SK-N-SH (cell line): Measurements from ENCODE around the gene KAT6B. TPM values are rescaled to one million over a fixed set of nuclear protein-coding genes. Genes with fewer than 3 reads are reported as not detected.

Experiments used
- CTCF ChIA-PET: fragments of 300-600, 350-600 bp; formaldehyde crosslinking; extraction: SDS; loops from one replicate; lab custom pipeline; 2021; lab: Yijun Ruan, JAX
- POLR2A ChIA-PET: fragments of 350-600 bp; sonication (Branson Sonifier 250); formaldehyde crosslinking; extraction: SDS; loops from one replicate; lab custom pipeline; 2020; ENCODE audit warnings: antibody characterized with exemption, inconsistent platforms; lab: Yijun Ruan, JAX
- DNase-seq: peaks from one replicate; pipeline ENCODE4 v3.0.0; 2012
- H2AFZ ChIP-seq: fragments of 200-600 bp; sonication (generic); 2 replicates; pipeline ENCODE4 v1.8.1; 2016; ENCODE audit warnings: antibody characterized with exemption, mild to moderate bottlenecking, low read depth
- H3F3A ChIP-seq: fragments of 200-600 bp; sonication (generic); replicated peaks from 2 replicates; pipeline ENCODE3; 2016; ENCODE audit warnings: antibody characterized with exemption, mild to moderate bottlenecking; ENCODE audit not compliant: insufficient read depth
- H3K27ac ChIP-seq, 2 experiments: fragments of 200-500 bp in 1 of 2; fragments of 200-600 bp in 1 of 2; sonication (Bioruptor generic) in 1 of 2; sonication (generic), shearing (Covaris generic) in 1 of 2; 2 replicates each; pipeline versions ENCODE4 v1.5.1 to v1.6.1; 2014 to 2016; ENCODE audit warnings: low read depth in 2 of 2, inconsistent platforms in 1 of 2, low read length in 1 of 2, mild to moderate bottlenecking in 1 of 2, mixed read lengths in 1 of 2
- H3K27me3 ChIP-seq: fragments of 200-600 bp; sonication (generic), shearing (Covaris generic); 2 replicates; pipeline ENCODE4 v1.6.1; 2016; ENCODE audit warnings: mixed run types; ENCODE audit not compliant: insufficient read depth
- H3K36me3 ChIP-seq, 2 experiments: fragments of 200-500 bp in 1 of 2; fragments of 200-600 bp in 1 of 2; sonication (Bioruptor generic) in 1 of 2; sonication (generic) in 1 of 2; replicated peaks in 1 of 2; 2 replicates each; pipeline versions ENCODE3 to v1.5.1; 2014 to 2016; ENCODE audit warnings: low read length in 1 of 2, mild to moderate bottlenecking in 1 of 2; ENCODE audit not compliant: insufficient read depth in 2 of 2, control insufficient read depth in 1 of 2
- H3K4me1 ChIP-seq, 2 experiments: fragments of 200-500 bp in 1 of 2; fragments of 200-600 bp in 1 of 2; sonication (Bioruptor generic) in 1 of 2; sonication (generic), shearing (Covaris generic) in 1 of 2; 2 replicates each; pipeline versions ENCODE4 v1.5.1 to v1.6.1; 2014 to 2016; ENCODE audit warnings: low read depth in 1 of 2, low read length in 1 of 2, mixed run types in 1 of 2; ENCODE audit not compliant: insufficient read depth in 2 of 2, control insufficient read depth in 1 of 2
- H3K4me2 ChIP-seq: fragments of 200-600 bp; sonication (generic), shearing (Covaris generic); 2 replicates; pipeline ENCODE4 v1.6.1; 2017; ENCODE audit warnings: mixed run types
- H3K4me3 ChIP-seq, 2 experiments: fragments of 200-500 bp in 1 of 2; fragments of 200-600 bp in 1 of 2; sonication (Bioruptor generic) in 1 of 2; sonication (generic), shearing (Covaris generic) in 1 of 2; 2 replicates each; pipeline versions ENCODE4 v1.5.1 to v1.8.1; 2014 to 2016; ENCODE audit warnings: low read depth in 2 of 2, inconsistent platforms in 1 of 2, low read length in 1 of 2, mild to moderate bottlenecking in 1 of 2, mixed read lengths in 1 of 2, moderate library complexity in 1 of 2
- H3K79me2 ChIP-seq: fragments of 200-600 bp; sonication (generic); 2 replicates; pipeline ENCODE4 v1.8.1; 2017; ENCODE audit warnings: mild to moderate bottlenecking; ENCODE audit not compliant: insufficient read depth
- H3K9ac ChIP-seq: fragments of 200-600 bp; sonication (generic); 2 replicates; pipeline ENCODE4 v1.6.1; 2017; ENCODE audit warnings: mixed run types
- H3K9me2 ChIP-seq: fragments of 200-600 bp; sonication (generic); 2 replicates; pipeline ENCODE4 v1.6.1; 2017; ENCODE audit warnings: mixed run types
- H3K9me3 ChIP-seq: fragments of 200-600 bp; sonication (generic); 2 replicates; pipeline ENCODE4 v1.6.1; 2017; ENCODE audit warnings: mixed run types, mild to moderate bottlenecking, moderate library complexity
- H4K20me1 ChIP-seq: fragments of 200-600 bp; sonication (generic); 2 replicates; pipeline ENCODE4 v1.6.1; 2017; ENCODE audit warnings: mild to moderate bottlenecking, mixed run types; ENCODE audit not compliant: insufficient read depth
- CTCF ChIP-seq: fragments of 200-600 bp; sonication (generic); IDR thresholded peaks from 2 replicates; pipeline ENCODE4 v1.6.1; 2017; ENCODE audit warnings: antibody characterized with exemption, mild to moderate bottlenecking, moderate library complexity
- FOXM1 ChIP-seq: IDR thresholded peaks from 2 replicates; pipeline ENCODE4 v1.4.0; 2012; ENCODE audit warnings: low read depth, mild to moderate bottlenecking
- GABPA ChIP-seq: IDR thresholded peaks from 2 replicates; pipeline ENCODE4 v1.4.0; 2012; ENCODE audit warnings: low read depth, mild to moderate bottlenecking
- GATA2 ChIP-seq: sonication (generic); formaldehyde crosslinking; IDR thresholded peaks from 2 replicates; pipeline ENCODE4 v1.5.0; 2020; ENCODE audit warnings: mild to moderate bottlenecking, missing genetic modification reagents
- IRF3 ChIP-seq: fragments of 150-350 bp; IDR thresholded peaks from 2 replicates; pipeline ENCODE4 v1.6.1; 2016; ENCODE audit warnings: mild to moderate bottlenecking, low read depth, low read length
- JUND ChIP-seq: IDR thresholded peaks from 2 replicates; pipeline ENCODE4 v1.4.0; 2012
- MXI1 ChIP-seq: IDR thresholded peaks from 2 replicates; pipeline ENCODE4 v1.6.1; 2012; ENCODE audit warnings: mild to moderate bottlenecking, low read depth, low read length, improper control_type of control experiment
- PBX3 ChIP-seq: IDR thresholded peaks from 2 replicates; pipeline ENCODE4; 2012
- POLR2AphosphoS5 ChIP-seq: IDR thresholded peaks from 2 replicates; pipeline ENCODE4 v1.6.1; 2012; ENCODE audit warnings: low read depth, low read length
- RAD21 ChIP-seq: IDR thresholded peaks from 2 replicates; pipeline ENCODE4 v1.6.1; 2012; ENCODE audit warnings: mild to moderate bottlenecking, low read length
- RFX5 ChIP-seq: IDR thresholded peaks from 2 replicates; pipeline ENCODE4 v1.6.1; 2012; ENCODE audit warnings: mild to moderate bottlenecking, improper control_type of control experiment, low read length
- SIN3A ChIP-seq: IDR thresholded peaks from 2 replicates; pipeline ENCODE4 v1.6.1; 2012; ENCODE audit warnings: low read depth, mild to moderate bottlenecking, low read length, moderate library complexity, borderline replicate concordance
- SMC3 ChIP-seq: IDR thresholded peaks from 2 replicates; pipeline ENCODE4 v1.6.1; 2012; ENCODE audit warnings: low read depth, low read length, improper control_type of control experiment
- TCF12 ChIP-seq: IDR thresholded peaks from 2 replicates; pipeline ENCODE4 v1.4.0; 2012
- TEAD4 ChIP-seq: IDR thresholded peaks from 2 replicates; pipeline ENCODE4 v1.4.0; 2012; ENCODE audit warnings: mild to moderate bottlenecking, borderline replicate concordance; ENCODE audit not compliant: insufficient read depth
- USF2 ChIP-seq: fragments of 150-350 bp; IDR thresholded peaks from 2 replicates; pipeline ENCODE4 v1.6.1; 2017; ENCODE audit warnings: antibody characterized with exemption, low read length, low read depth, borderline replicate concordance
- YY1 ChIP-seq: IDR thresholded peaks from 2 replicates; pipeline ENCODE4 v1.4.0; 2012; ENCODE audit warnings: low read depth, mild to moderate bottlenecking
- WGBS: methylation state at CpG from one replicate; pipeline ENCODE4 v1.1.6; 2017; ENCODE audit warnings: low lambda C conversion rate; 5-methylcytosine and 5-hydroxymethylcytosine counted together
- polyA plus RNA-seq, 3 experiments: library from polyadenylated mRNA; depleted of rRNA; stranded (reverse); fragments of >200 nt; gene quantifications; 2 replicates each; pipeline ENCODE4 v1.2.3, GENCODE V29; 2012

Gene KAT6B
- polyA plus RNA-seq, 1 of the 3 experiments (the other 2 are of a cell fraction), result 4.3 TPM

- Histone ChIP-seq H3K27ac (no peak overlapping the region), H3K9ac (no peak overlapping the region), H3K79me2 (peaks cover 53% of the 10 kb centered on the region), H3F3A (no peaks in the 10 kb centered on the region), H2AFZ (no peak overlapping the region), H3K4me2 (no peak overlapping the region), H3K27me3 (no peaks in the 10 kb centered on the region), H3K4me1 (peaks cover 0 to 10% of the 10 kb centered on the region in 2 experiments; a peak in 2 of 4 replicates), H3K36me3 (no peaks in the 10 kb centered on the region), H3K9me2 (no peaks in the 10 kb centered on the region), H3K4me3 (no peak overlapping the region), H3K9me3 (no peaks in the 10 kb centered on the region), H4K20me1 (peaks cover 35% of the 10 kb centered on the region)
- CTCF ChIA-PET, result interaction anchor here (0.9 to 1.6 kb wide), 4 partner anchors 10 to 131 kb away, joined by 3 to 5 read pairs (median 4); no protein-coding TSS in a partner anchor
- no peak for DNase-seq
- peak; percentile 47 for TF ChIP-seq SMC3
- peak; percentile 27; the same call in 1 of the 2 replicates for TF ChIP-seq CTCF
- TF ChIP-seq SIN3A, result no peak
- TF ChIP-seq USF2, result no peak
- no peak for TF ChIP-seq YY1
- TF ChIP-seq PBX3, result no peak
- no peak for TF ChIP-seq RFX5
- TF ChIP-seq POLR2AphosphoS5, result no peak
- TF ChIP-seq GATA2, result no peak
- TF ChIP-seq MXI1, result no peak
- TF ChIP-seq JUND, result no peak
- no peak for TF ChIP-seq TEAD4
- TF ChIP-seq TCF12, result no peak
- TF ChIP-seq IRF3, result no peak
- TF ChIP-seq GABPA, result no peak
- no peak for TF ChIP-seq FOXM1
- TF ChIP-seq RAD21, result peak; percentile 60
- POLR2A ChIA-PET, result interaction anchor here (0.8 kb wide), 1 partner anchor 39 kb away, joined by 4 read pairs; no protein-coding TSS in a partner anchor
- 88% methylated on average over 6 of the region's 6 CpGs for WGBS
Measured at GRCh38 chr10:74888962-74889661, 62.7 kb downstream of the KAT6B start.
